ENCODE results near the gene UBE2D1.

DNA sequence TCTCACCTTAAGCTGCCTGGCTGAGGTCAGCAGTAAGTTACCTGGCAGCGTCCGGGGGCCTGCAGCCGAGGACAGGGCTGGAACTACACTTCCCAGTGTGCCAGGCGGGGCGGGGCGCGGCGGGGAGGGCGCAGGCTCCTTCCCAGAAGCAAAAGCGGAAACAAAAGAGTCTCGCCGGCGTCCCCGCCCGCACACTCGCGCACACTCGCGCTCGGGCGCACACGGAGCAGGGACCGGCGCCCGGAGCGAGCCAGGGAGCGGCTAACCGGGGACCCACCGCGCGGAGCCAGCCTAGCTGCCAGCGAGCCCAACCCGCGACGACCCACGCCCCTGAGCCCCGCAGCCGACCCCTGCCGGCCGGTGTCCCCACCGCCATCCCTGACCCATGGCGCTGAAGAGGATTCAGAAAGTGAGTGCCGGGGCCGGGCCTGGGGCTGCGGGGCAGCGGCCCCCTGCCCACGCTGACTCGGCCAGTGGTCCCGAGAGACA is at the start of gene UBE2D1:
- TF ChIP-seq, protein P1, sequence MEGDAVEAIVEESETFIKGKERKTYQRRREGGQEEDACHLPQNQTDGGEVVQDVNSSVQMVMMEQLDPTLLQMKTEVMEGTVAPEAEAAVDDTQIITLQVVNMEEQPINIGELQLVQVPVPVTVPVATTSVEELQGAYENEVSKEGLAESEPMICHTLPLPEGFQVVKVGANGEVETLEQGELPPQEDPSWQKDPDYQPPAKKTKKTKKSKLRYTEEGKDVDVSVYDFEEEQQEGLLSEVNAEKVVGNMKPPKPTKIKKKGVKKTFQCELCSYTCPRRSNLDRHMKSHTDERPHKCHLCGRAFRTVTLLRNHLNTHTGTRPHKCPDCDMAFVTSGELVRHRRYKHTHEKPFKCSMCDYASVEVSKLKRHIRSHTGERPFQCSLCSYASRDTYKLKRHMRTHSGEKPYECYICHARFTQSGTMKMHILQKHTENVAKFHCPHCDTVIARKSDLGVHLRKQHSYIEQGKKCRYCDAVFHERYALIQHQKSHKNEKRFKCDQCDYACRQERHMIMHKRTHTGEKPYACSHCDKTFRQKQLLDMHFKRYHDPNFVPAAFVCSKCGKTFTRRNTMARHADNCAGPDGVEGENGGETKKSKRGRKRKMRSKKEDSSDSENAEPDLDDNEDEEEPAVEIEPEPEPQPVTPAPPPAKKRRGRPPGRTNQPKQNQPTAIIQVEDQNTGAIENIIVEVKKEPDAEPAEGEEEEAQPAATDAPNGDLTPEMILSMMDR (IDR thresholded peaks at IDR 0.05): no peak
- TF ChIP-seq ZFX (IDR thresholded peaks at IDR 0.05; ENCODE audit: borderline replicate concordance): no peak

Measured in 22Rv1 (cell line).